ENCODE data around the gene IL1A.

IL1A gene

GRCh38 chr2:112764071-112765044, 19.9 kb downstream of the IL1A start, which contains the start of gene CKAP2L:
CKAP2L (minus strand) TSS chr2:112764609; CDS start chr2:112764598, 11 bp downstream.
- DNase-seq (ENCODE audit: low read depth in 2 of 2) = peak; percentile 92 to 94

GRCh38 chr2:112762276-112762675, 22.0 kb downstream of the IL1A start:
- no peak for DNase-seq (ENCODE audit: low read depth in 2 of 2)

- DNase-seq (ENCODE audit: low read depth in 2 of 2) = no peak
Measured at GRCh38 chr2:112760149-112760548, 24.1 kb downstream of the IL1A start.

GRCh38 chr2:112758711-112759110, 25.6 kb downstream of the IL1A start:
- no peak for DNase-seq (ENCODE audit: low read depth in 2 of 2)

GRCh38 chr2:112757265-112757664, 27.0 kb downstream of the IL1A start:
- DNase-seq (ENCODE audit: low read depth in 2 of 2) = no peak

- DNase-seq (ENCODE audit: low read depth in 2 of 2) = no peak
Measured at GRCh38 chr2:112756207-112756606, 28.1 kb downstream of the IL1A start.

- no peak for DNase-seq (ENCODE audit: low read depth in 2 of 2)
Measured at GRCh38 chr2:112755444-112755843, 28.8 kb downstream of the IL1A start.

GRCh38 chr2:112754564-112754963, 29.7 kb downstream of the IL1A start:
- DNase-seq (ENCODE audit: low read depth in 2 of 2) = no peak

GRCh38 chr2:112752667-112753066, 31.6 kb downstream of the IL1A start:
- no peak for DNase-seq (ENCODE audit: low read depth in 2 of 2)

GRCh38 chr2:112751451-112752197, 32.7 kb downstream of the IL1A start:
- DNase-seq (ENCODE audit: low read depth in 2 of 2) = no peak

GRCh38 chr2:112750560-112750843, 33.8 kb downstream of the IL1A start:
- no peak for DNase-seq (ENCODE audit: low read depth in 2 of 2)

GRCh38 chr2:112749755-112750559, 34.3 kb downstream of the IL1A start:
- peak; percentile 68 to 75 for DNase-seq (ENCODE audit: low read depth in 2 of 2)

GRCh38 chr2:112740527-112740926, 43.8 kb downstream of the IL1A start:
- no peak for DNase-seq (ENCODE audit: low read depth in 2 of 2)

GRCh38 chr2:112737542-112738232, 46.6 kb downstream of the IL1A start:
- DNase-seq (ENCODE audit: low read depth in 2 of 2) = no peak

GRCh38 chr2:112733871-112734270, 50.4 kb downstream of the IL1A start:
- DNase-seq (ENCODE audit: low read depth in 2 of 2) = no peak

GRCh38 chr2:112733456-112733855, 50.8 kb downstream of the IL1A start:
- DNase-seq (ENCODE audit: low read depth in 2 of 2) = no peak

- no peak for DNase-seq (ENCODE audit: low read depth in 2 of 2)
Measured at GRCh38 chr2:112731479-112731878, 52.8 kb downstream of the IL1A start.

- no peak for DNase-seq (ENCODE audit: low read depth in 2 of 2)
Measured at GRCh38 chr2:112730791-112731190, 53.5 kb downstream of the IL1A start.

- no peak for DNase-seq (ENCODE audit: low read depth in 2 of 2)
Measured at GRCh38 chr2:112730216-112730615, 54.1 kb downstream of the IL1A start.

- DNase-seq (ENCODE audit: low read depth in 2 of 2) = no peak
Measured at GRCh38 chr2:112728378-112729175, 55.7 kb downstream of the IL1A start.

- no peak for DNase-seq (ENCODE audit: low read depth in 2 of 2)
Measured at GRCh38 chr2:112728029-112728362, 56.3 kb downstream of the IL1A start.

All from stimulated activated CD8-positive, alpha-beta memory T cell treated with anti-CD3 and anti-CD28 coated beads, Interleukin-2, amount 100 ng/mL, for 48 hours (primary cell).